OCI-LY1 (cell line): ENCODE measurements around the gene ABR.

Experiments used
- H2AFZ ChIP-seq: fragments of 200-600 bp; sonication (generic), shearing (Covaris generic); 2 replicates; pipeline ENCODE4 v1.6.0; 2014; ENCODE audit warnings: antibody characterized with exemption, mild to moderate bottlenecking, low read length
- H3F3A ChIP-seq: fragments of 200-600 bp; sonication (generic), shearing (Covaris generic); 2 replicates; pipeline ENCODE4 v1.6.0; 2014; ENCODE audit warnings: mild to moderate bottlenecking, antibody characterized with exemption, low read length, moderate library complexity; ENCODE audit not compliant: insufficient read depth
- H3K27ac ChIP-seq: fragments of 200-600 bp; sonication (generic); 2 replicates; pipeline ENCODE4 v1.5.1; 2014; ENCODE audit warnings: low read length, mixed run types, mild to moderate bottlenecking, low read depth; ENCODE audit not compliant: poor library complexity, severe bottlenecking
- H3K27me3 ChIP-seq: fragments of 200-600 bp; sonication (generic); 2 replicates; pipeline ENCODE4 v1.6.0; 2014; ENCODE audit warnings: antibody characterized with exemption, mild to moderate bottlenecking, low read length, moderate library complexity; ENCODE audit not compliant: insufficient read depth
- H3K36me3 ChIP-seq: fragments of 200-600 bp; sonication (generic); 2 replicates; pipeline ENCODE4 v1.6.1; 2014; ENCODE audit warnings: mild to moderate bottlenecking, antibody characterized with exemption, low read length, moderate library complexity, mixed read lengths; ENCODE audit not compliant: insufficient read depth
- H3K4me1 ChIP-seq: fragments of 200-600 bp; sonication (generic); 2 replicates; pipeline ENCODE4 v1.5.1; 2014; ENCODE audit warnings: mild to moderate bottlenecking, low read length, moderate library complexity; ENCODE audit not compliant: insufficient read depth, severe bottlenecking
- H3K4me2 ChIP-seq: fragments of 200-600 bp; sonication (generic), shearing (Covaris generic); 2 replicates; pipeline ENCODE4 v1.6.1; 2014; ENCODE audit warnings: low read length
- H3K4me3 ChIP-seq: fragments of 200-600 bp; sonication (generic); 2 replicates; pipeline ENCODE4 v1.5.1; 2014; ENCODE audit warnings: low read length, low read depth, mild to moderate bottlenecking, mixed read lengths; ENCODE audit not compliant: poor library complexity, severe bottlenecking
- H3K79me2 ChIP-seq: fragments of 200-600 bp; shearing (Covaris generic); 2 replicates; pipeline ENCODE4 v1.6.1; 2016; ENCODE audit warnings: mixed run types, low read length, mixed read lengths; ENCODE audit not compliant: insufficient read depth
- H3K9ac ChIP-seq: fragments of 200-600 bp; sonication (generic), shearing (Covaris generic); 2 replicates; pipeline ENCODE4 v1.6.1; 2014; ENCODE audit warnings: mild to moderate bottlenecking, low read length, mixed read lengths
- H3K9me2 ChIP-seq: fragments of 200-600 bp; sonication (generic), shearing (Covaris generic); 2 replicates; pipeline ENCODE4 v1.6.1; 2014; ENCODE audit warnings: low read depth, mild to moderate bottlenecking, low read length, mixed read lengths
- H3K9me3 ChIP-seq: fragments of 200-600 bp; shearing (Covaris generic); 2 replicates; pipeline ENCODE4 v1.6.1; 2014; ENCODE audit warnings: low read length, mixed read lengths
- H4K20me1 ChIP-seq: fragments of 200-600 bp; sonication (generic), shearing (Covaris generic); 2 replicates; pipeline ENCODE4 v1.6.0; 2016; ENCODE audit warnings: mild to moderate bottlenecking, low read length; ENCODE audit not compliant: insufficient read depth
- EZH2 ChIP-seq: fragments of 200-600 bp; sonication (generic), shearing (Covaris generic); IDR thresholded peaks from 2 replicates; pipeline ENCODE4 v1.8.0; 2017; ENCODE audit warnings: borderline replicate concordance, mixed run types, mild to moderate bottlenecking, antibody characterized with exemption, low read length, moderate library complexity, mixed read lengths
- TF ChIP-seq, protein P1 (sequence below): fragments of 200-600 bp; sonication (generic), shearing (Covaris generic); IDR thresholded peaks from 2 replicates; pipeline ENCODE4 v1.5.1; 2017; ENCODE audit warnings: mild to moderate bottlenecking, antibody characterized with exemption, low read length, moderate library complexity, mixed read lengths

ABR gene

DNA sequence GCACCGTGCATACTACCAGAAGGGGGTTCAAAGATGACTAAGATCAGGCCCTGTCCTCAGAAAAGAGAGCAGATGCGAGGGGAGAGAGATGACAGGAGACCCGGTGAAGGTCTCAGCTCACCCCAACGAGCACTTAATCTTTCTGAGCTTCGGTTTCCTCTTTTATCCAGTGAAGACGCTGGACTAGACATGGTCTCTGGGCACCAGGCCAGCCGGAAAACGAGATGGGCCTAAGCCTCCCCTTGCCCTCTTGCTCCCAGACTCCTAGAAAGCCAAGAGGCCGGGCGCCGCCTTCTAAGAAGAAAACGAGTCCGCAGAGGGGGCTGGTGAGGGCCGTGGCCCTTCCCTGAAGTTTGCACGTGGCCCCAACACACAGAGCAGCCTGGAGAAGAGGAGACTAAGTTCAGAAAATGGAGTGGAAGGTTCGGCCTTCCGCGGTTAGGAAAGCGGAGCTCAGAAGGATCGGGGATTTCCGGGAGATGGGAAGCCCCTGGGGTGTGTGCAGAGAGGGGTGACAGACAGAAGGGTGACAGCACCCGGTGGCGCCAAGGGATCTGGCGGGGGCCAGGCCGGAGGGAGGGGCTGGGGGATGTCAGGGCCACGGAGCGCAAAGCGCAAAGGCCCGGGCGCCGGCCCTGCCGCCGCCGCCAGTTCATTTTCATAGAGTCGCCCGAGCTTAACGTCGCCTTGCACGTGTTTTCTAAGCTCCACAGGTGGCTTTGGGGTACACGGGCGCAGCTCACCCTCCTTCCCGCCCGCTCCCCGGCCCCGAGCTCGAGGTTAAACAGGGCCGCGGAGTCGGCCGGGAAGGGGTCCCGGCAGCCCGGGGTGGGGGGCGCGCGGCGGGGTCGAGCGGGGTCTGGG is 48.4 kb upstream of the ABR start:
- Histone ChIP-seq H3K27ac (peak overlapping the region; percentile 80), H3K9me2 (no peaks in the 10 kb centered on the region), H3K9ac (peak overlapping the region; percentile 74), H3K27me3 (peaks cover 9% of the 10 kb centered on the region; the same call in 1 of the 2 replicates), H3F3A (0 out of 2 replicates have a peak, but pooled peaks cover 3% of the 10 kb centered on the region), H3K36me3 (peaks cover 24% of the 10 kb centered on the region; the same call in 1 of the 2 replicates), H4K20me1 (no peaks in the 10 kb centered on the region), H2AFZ (no peak overlapping the region), H3K4me2 (peak overlapping the region; percentile 83), H3K9me3 (no peaks in the 10 kb centered on the region), H3K79me2 (peaks cover 28% of the 10 kb centered on the region), H3K4me3 (peak overlapping the region; percentile 73), H3K4me1 (peaks cover 42% of the 10 kb centered on the region)
- no peak for TF ChIP-seq EZH2
- TF ChIP-seq, protein P1, sequence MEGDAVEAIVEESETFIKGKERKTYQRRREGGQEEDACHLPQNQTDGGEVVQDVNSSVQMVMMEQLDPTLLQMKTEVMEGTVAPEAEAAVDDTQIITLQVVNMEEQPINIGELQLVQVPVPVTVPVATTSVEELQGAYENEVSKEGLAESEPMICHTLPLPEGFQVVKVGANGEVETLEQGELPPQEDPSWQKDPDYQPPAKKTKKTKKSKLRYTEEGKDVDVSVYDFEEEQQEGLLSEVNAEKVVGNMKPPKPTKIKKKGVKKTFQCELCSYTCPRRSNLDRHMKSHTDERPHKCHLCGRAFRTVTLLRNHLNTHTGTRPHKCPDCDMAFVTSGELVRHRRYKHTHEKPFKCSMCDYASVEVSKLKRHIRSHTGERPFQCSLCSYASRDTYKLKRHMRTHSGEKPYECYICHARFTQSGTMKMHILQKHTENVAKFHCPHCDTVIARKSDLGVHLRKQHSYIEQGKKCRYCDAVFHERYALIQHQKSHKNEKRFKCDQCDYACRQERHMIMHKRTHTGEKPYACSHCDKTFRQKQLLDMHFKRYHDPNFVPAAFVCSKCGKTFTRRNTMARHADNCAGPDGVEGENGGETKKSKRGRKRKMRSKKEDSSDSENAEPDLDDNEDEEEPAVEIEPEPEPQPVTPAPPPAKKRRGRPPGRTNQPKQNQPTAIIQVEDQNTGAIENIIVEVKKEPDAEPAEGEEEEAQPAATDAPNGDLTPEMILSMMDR, result no peak

DNA sequence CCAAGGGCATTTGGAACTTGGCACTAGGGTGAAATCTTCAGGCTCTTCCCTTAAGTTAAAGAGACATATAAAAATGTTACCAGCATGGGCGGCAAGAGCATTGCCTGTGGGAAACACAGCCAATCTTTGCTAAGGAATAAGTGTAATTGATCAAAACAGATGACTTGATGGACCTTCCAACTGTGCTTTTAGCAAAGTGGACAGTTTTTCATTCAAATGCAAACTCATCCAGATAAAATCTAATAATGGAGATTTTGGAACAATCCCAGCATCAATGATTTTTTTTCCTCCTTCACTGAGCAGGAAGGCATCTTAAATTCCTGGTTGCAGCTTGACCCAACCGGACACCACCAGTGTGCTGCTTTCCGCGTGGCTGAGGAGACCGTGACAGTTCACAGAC is 47.6 kb upstream of the ABR start:
- Histone ChIP-seq H3K27ac (peak overlapping the region; percentile 80), H2AFZ (no peak overlapping the region), H4K20me1 (no peaks in the 10 kb centered on the region), H3K79me2 (peaks cover 28% of the 10 kb centered on the region), H3K27me3 (peaks cover 8% of the 10 kb centered on the region; the same call in 1 of the 2 replicates), H3K4me1 (peaks cover 42% of the 10 kb centered on the region), H3K9ac (peak overlapping the region; percentile 74), H3K4me3 (peak overlapping the region; percentile 73), H3K36me3 (peaks cover 24% of the 10 kb centered on the region; the same call in 1 of the 2 replicates), H3K4me2 (peak overlapping the region; percentile 83), H3K9me2 (no peaks in the 10 kb centered on the region), H3F3A (0 out of 2 replicates have a peak, but pooled peaks cover 3% of the 10 kb centered on the region), H3K9me3 (no peaks in the 10 kb centered on the region)
- TF ChIP-seq EZH2, result no peak
- TF ChIP-seq, protein P1, result no peak

DNA sequence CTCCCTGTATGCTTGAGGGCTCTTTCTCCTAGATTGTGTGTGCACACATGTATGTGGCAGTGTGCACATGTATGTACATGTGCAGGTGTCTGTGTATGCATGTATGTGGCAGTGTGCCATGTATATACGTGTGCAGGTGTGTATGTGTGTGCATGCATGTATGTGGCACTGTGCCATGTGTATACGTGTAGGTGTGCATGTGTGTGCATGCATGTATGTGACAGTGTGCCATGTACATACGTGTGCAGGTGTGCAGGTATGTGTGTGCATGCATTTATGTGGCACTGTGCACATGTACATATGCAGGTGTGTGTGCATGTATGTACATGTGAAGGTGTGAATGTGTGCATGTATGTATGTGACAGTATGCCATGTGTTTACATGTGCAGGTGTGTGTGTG is 46.5 kb upstream of the ABR start:
- 0 out of 2 replicates have a peak, but pooled peaks cover 3% of the 10 kb centered on the region for H3F3A ChIP-seq
- peak overlapping the region; percentile 35 for H3K27ac ChIP-seq
- H4K20me1 ChIP-seq, result no peaks in the 10 kb centered on the region
- no peak overlapping the region for H2AFZ ChIP-seq
- H3K27me3 ChIP-seq, result no peaks in the 10 kb centered on the region
- TF ChIP-seq EZH2, result no peak
- TF ChIP-seq, protein P1, result no peak
- peaks cover 28% of the 10 kb centered on the region for H3K79me2 ChIP-seq
- H3K36me3 ChIP-seq, result peaks cover 24% of the 10 kb centered on the region; the same call in 1 of the 2 replicates
- peaks cover 48% of the 10 kb centered on the region for H3K4me1 ChIP-seq
- no peaks in the 10 kb centered on the region for H3K9me3 ChIP-seq
- H3K4me3 ChIP-seq, result peak overlapping the region; percentile 73
- H3K9me2 ChIP-seq, result no peaks in the 10 kb centered on the region
- H3K9ac ChIP-seq, result no peak overlapping the region
- H3K4me2 ChIP-seq, result peak overlapping the region; percentile 83; the same call in 1 of the 2 replicates
